PFSK-1 (cell line): Measurements from ENCODE around the gene PCSK5.

Source experiments
- FOXP2 ChIP-seq: optimal IDR thresholded peaks from 2 replicates; pipeline ENCODE3; 2011; ENCODE audit warnings: borderline replicate concordance, control low read depth, inconsistent platforms; ENCODE audit not compliant: insufficient read depth; ENCODE audit errors: extremely low read length, extremely low read depth
- POLR2AphosphoS5 ChIP-seq: IDR thresholded peaks from 2 replicates; pipeline ENCODE4 v1.6.1; 2012; ENCODE audit warnings: low read depth, mild to moderate bottlenecking, control low read depth, low read length, moderate library complexity
- SIN3A ChIP-seq: IDR thresholded peaks from 2 replicates; pipeline ENCODE4 v1.6.1; 2012; ENCODE audit warnings: mild to moderate bottlenecking, low read length, moderate library complexity, borderline replicate concordance; ENCODE audit not compliant: insufficient read depth
- TAF1 ChIP-seq: IDR thresholded peaks from 2 replicates; pipeline ENCODE4 v1.6.1; 2012; ENCODE audit warnings: low read length, control low read depth, borderline replicate concordance; ENCODE audit not compliant: insufficient read depth
- TF ChIP-seq, protein P1 (sequence below), 2 experiments: IDR thresholded peaks; 2 replicates each; pipeline versions ENCODE4 v1.6.1 to v1.8.0; 2011 to 2012; ENCODE audit warnings: low read depth in 2 of 2, low read length in 2 of 2, control low read depth in 1 of 2, inconsistent platforms in 1 of 2, mild to moderate bottlenecking in 1 of 2, moderate library complexity in 1 of 2; ENCODE audit not compliant: insufficient read depth in 1 of 2

Gene PCSK5

GRCh38 chr9:76191493-76191892, 301.0 kb downstream of the PCSK5 start:
- TF ChIP-seq SIN3A (no peak), POLR2AphosphoS5 (no peak), FOXP2 (no peak), TAF1 (no peak)
- TF ChIP-seq, protein P1, sequence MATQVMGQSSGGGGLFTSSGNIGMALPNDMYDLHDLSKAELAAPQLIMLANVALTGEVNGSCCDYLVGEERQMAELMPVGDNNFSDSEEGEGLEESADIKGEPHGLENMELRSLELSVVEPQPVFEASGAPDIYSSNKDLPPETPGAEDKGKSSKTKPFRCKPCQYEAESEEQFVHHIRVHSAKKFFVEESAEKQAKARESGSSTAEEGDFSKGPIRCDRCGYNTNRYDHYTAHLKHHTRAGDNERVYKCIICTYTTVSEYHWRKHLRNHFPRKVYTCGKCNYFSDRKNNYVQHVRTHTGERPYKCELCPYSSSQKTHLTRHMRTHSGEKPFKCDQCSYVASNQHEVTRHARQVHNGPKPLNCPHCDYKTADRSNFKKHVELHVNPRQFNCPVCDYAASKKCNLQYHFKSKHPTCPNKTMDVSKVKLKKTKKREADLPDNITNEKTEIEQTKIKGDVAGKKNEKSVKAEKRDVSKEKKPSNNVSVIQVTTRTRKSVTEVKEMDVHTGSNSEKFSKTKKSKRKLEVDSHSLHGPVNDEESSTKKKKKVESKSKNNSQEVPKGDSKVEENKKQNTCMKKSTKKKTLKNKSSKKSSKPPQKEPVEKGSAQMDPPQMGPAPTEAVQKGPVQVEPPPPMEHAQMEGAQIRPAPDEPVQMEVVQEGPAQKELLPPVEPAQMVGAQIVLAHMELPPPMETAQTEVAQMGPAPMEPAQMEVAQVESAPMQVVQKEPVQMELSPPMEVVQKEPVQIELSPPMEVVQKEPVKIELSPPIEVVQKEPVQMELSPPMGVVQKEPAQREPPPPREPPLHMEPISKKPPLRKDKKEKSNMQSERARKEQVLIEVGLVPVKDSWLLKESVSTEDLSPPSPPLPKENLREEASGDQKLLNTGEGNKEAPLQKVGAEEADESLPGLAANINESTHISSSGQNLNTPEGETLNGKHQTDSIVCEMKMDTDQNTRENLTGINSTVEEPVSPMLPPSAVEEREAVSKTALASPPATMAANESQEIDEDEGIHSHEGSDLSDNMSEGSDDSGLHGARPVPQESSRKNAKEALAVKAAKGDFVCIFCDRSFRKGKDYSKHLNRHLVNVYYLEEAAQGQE (IDR thresholded peaks at IDR 0.05; ENCODE audit: insufficient read depth in 1 of 2, low read depth in 2 of 2, low read length in 2 of 2) = no peak

DNA sequence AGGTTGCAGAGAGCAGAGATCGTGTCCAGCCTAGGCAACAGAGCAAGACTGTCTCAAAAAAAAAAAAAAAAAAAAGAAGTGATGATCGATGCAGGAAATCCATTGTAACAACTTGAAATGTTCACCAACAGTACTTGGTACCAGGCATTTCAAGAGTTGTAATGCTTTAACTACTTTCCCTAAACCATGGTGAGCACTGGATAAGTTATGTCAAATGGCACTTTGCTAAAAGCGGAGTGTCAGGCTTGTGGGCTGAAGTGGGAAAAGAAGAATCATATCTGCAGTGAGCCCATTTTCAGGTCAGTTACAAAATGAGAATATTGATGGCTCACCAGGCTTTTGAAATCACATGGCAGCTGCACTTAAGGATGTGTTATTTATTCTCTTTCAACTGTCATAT, 301.5 kb downstream of the PCSK5 start:
- TF ChIP-seq, protein P1 (IDR thresholded peaks at IDR 0.05; ENCODE audit: insufficient read depth in 1 of 2, low read depth in 2 of 2, low read length in 2 of 2) = no peak
- TF ChIP-seq POLR2AphosphoS5 = no peak
- no peak for TF ChIP-seq FOXP2
- no peak for TF ChIP-seq SIN3A
- no peak for TF ChIP-seq TAF1

GRCh38 chr9:76194896-76195295, 304.4 kb downstream of the PCSK5 start:
- TF ChIP-seq POLR2AphosphoS5 = no peak
- TF ChIP-seq, protein P1 (IDR thresholded peaks at IDR 0.05; ENCODE audit: insufficient read depth in 1 of 2, low read depth in 2 of 2, low read length in 2 of 2) = no peak
- no peak for TF ChIP-seq SIN3A
- TF ChIP-seq FOXP2 = no peak
- no peak for TF ChIP-seq TAF1

GRCh38 chr9:76198336-76198735, 307.9 kb downstream of the PCSK5 start:
- TF ChIP-seq FOXP2 (no peak), SIN3A (no peak), POLR2AphosphoS5 (no peak), TAF1 (no peak)
- TF ChIP-seq, protein P1 (IDR thresholded peaks at IDR 0.05; ENCODE audit: insufficient read depth in 1 of 2, low read depth in 2 of 2, low read length in 2 of 2) = no peak

DNA sequence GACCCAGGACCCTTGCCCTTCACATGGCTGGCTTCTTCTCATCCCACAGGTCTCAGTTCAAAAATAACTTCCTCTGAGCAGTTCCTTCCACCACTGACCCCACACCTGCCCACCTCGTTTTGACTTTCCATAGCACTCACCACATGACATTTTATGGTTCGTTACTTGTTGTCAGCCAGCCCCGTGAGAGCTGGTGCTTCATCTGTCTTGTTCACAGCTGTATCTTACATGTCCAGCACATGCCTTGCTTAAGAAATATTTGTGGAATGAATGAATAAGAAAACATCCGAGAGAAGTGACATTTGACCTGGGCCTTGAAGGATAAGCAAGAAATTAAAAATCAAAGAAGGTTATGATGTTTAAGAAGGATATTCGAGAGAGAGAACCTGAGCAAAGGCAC, 309.8 kb downstream of the PCSK5 start:
- no peak for TF ChIP-seq FOXP2
- TF ChIP-seq, protein P1 (IDR thresholded peaks at IDR 0.05; ENCODE audit: insufficient read depth in 1 of 2, low read depth in 2 of 2, low read length in 2 of 2) = no peak
